Endodermal cell (in vitro differentiated cells): ENCODE data around the gene CYP26A1. TPM values are rescaled to one million over a fixed set of nuclear protein-coding genes. Genes with fewer than 3 reads are reported as not detected.

Experiments
- DNase-seq: peaks from one replicate; pipeline ENCODE4 v3.0.0-alpha.2; 2017
- H3K27ac ChIP-seq: 2 replicates; pipeline ENCODE4 v1.5.1; 2013; ENCODE audit warnings: mild to moderate bottlenecking, low read depth, low read length, moderate library complexity
- H3K27me3 ChIP-seq: 2 replicates; pipeline ENCODE4 v1.6.1; 2013; ENCODE audit warnings: mild to moderate bottlenecking, low read length, moderate library complexity; ENCODE audit not compliant: insufficient read depth, control insufficient read depth, poor library complexity, severe bottlenecking
- H3K36me3 ChIP-seq: 2 replicates; pipeline ENCODE4 v1.7.0; 2013; ENCODE audit warnings: mild to moderate bottlenecking, low read length, moderate library complexity; ENCODE audit not compliant: control insufficient read depth, insufficient read depth
- H3K4me1 ChIP-seq: one replicate; pipeline ENCODE4 v1.7.0; 2013; ENCODE audit warnings: low read length; ENCODE audit not compliant: control insufficient read depth, insufficient read depth
- H3K4me3 ChIP-seq: 2 replicates; pipeline ENCODE4 v1.5.1; 2013; ENCODE audit warnings: mild to moderate bottlenecking, low read length, moderate library complexity
- H3K9ac ChIP-seq: 2 replicates; pipeline ENCODE4 v1.6.1; 2013; ENCODE audit warnings: mild to moderate bottlenecking, low read length, moderate library complexity; ENCODE audit not compliant: poor library complexity, severe bottlenecking; ENCODE audit errors: extremely low read depth
- H3K9me3 ChIP-seq: 2 replicates; pipeline ENCODE4 v1.6.1; 2013; ENCODE audit warnings: mild to moderate bottlenecking, low read length, moderate library complexity; ENCODE audit not compliant: control insufficient read depth
- H3K27ac Mint-ChIP-seq: 2 replicates; pipeline ENCODE4 v1.8.0; 2020; ENCODE audit warnings: mixed read lengths
- H3K27me3 Mint-ChIP-seq: 2 replicates; pipeline ENCODE4 v1.8.0; 2021; ENCODE audit warnings: mild to moderate bottlenecking, mixed read lengths; ENCODE audit not compliant: insufficient read depth
- H3K36me3 Mint-ChIP-seq: 2 replicates; pipeline ENCODE4 v1.8.0; 2020; ENCODE audit warnings: low read depth, mixed read lengths
- H3K4me1 Mint-ChIP-seq: 2 replicates; pipeline ENCODE4 v1.8.0; 2020; ENCODE audit warnings: mixed read lengths
- H3K4me3 Mint-ChIP-seq: 2 replicates; pipeline ENCODE4 v1.8.0; 2020; ENCODE audit warnings: mild to moderate bottlenecking, moderate library complexity, mixed read lengths
- H3K9me3 Mint-ChIP-seq: 2 replicates; pipeline ENCODE4 v1.8.0; 2020; ENCODE audit warnings: mild to moderate bottlenecking, mixed read lengths
- WGBS, 2 experiments: methylation state at CpG; one replicate each; pipeline versions ENCODE4 v1.1.5 to v1.1.7; 2013; ENCODE audit warnings: missing lambda C conversion rate in 2 of 2, mixed read lengths in 1 of 2; ENCODE audit not compliant: insufficient coverage in 1 of 2, insufficient read length in 1 of 2; 5-methylcytosine and 5-hydroxymethylcytosine counted together
- total RNA-seq, 2 donors: library from RNA; stranded (reverse); fragmentation: NEBNext Ultra II Directional in 1 of 2; extraction: Animal tissue kit (Norgen Biotek cat#: 25700) in 1 of 2; gene quantifications; 2 replicates in 1 of 2; 3 replicates in 1 of 2; pipeline ENCODE4 v1.2.1, GENCODE V29; 2021
- TF ChIP-seq, protein P1 (sequence below): fragments of 200-600 bp; sonication (generic); conservative IDR thresholded peaks from 2 replicates; pipeline ENCODE4 v1.5.0; 2021; ENCODE audit warnings: antibody characterized with exemption, mild to moderate bottlenecking

The CYP26A1 gene
- total RNA-seq, 2 donors from 2014 or later: 800 to 857 TPM

DNA sequence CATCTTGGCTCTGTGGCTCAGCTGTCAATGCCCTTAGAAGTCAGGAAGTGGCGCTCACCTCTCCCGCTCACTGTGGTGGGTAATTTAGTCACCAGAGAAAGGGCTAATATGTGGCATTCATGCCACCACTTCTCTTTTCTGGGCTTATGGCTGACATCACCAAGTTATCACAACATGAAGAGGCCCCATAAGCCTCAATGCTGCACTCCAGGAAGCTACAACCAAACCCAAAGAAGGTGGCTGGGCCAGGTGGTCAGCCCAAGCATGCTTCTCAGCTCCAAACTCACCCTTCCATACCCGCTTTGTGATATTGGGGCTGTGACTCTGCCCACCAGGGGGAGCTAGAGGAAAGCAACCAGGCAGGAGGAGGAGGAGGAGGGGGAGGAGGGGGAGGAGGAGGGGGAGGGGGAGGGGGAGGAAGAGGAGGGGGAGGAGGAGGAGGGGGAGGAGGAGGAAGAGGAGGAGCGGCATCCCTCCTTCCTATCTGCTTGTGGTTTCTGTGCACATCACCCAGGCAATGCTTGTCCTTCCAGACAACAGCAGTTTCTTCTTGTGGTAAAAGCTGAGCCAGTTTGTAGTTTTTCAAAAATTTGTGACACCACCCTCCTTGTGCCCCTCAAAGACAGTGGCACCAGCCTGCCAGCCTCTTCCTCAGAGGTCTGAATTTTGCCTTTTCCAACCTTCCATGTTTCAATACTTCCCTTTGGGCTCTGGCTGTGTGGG, 42.1 kb downstream of the CYP26A1 start:
- H3K9ac ChIP-seq: no peak overlapping the region
- TF ChIP-seq, protein P1, sequence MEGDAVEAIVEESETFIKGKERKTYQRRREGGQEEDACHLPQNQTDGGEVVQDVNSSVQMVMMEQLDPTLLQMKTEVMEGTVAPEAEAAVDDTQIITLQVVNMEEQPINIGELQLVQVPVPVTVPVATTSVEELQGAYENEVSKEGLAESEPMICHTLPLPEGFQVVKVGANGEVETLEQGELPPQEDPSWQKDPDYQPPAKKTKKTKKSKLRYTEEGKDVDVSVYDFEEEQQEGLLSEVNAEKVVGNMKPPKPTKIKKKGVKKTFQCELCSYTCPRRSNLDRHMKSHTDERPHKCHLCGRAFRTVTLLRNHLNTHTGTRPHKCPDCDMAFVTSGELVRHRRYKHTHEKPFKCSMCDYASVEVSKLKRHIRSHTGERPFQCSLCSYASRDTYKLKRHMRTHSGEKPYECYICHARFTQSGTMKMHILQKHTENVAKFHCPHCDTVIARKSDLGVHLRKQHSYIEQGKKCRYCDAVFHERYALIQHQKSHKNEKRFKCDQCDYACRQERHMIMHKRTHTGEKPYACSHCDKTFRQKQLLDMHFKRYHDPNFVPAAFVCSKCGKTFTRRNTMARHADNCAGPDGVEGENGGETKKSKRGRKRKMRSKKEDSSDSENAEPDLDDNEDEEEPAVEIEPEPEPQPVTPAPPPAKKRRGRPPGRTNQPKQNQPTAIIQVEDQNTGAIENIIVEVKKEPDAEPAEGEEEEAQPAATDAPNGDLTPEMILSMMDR: peak; percentile 67
- peak; percentile 95 for DNase-seq
- peaks cover 8% of the 10 kb centered on the region for H3K9me3 ChIP-seq
- H3K27ac Mint-ChIP-seq: no peak overlapping the region
- no peaks in the 10 kb centered on the region for H3K9me3 Mint-ChIP-seq
- no peak overlapping the region for H3K4me3 ChIP-seq
- H3K4me1 ChIP-seq: no peaks in the 10 kb centered on the region
- no peaks in the 10 kb centered on the region for H3K36me3 ChIP-seq
- peaks cover 2% of the 10 kb centered on the region for H3K4me1 Mint-ChIP-seq
- no peaks in the 10 kb centered on the region for H3K36me3 Mint-ChIP-seq
- 95% methylated on average over 2 of the region's 4 CpGs; no CpG with 5 or more reads in 1 of the 2 experiments for WGBS, 2 experiments
- H3K4me3 Mint-ChIP-seq: no peak overlapping the region
- no peaks in the 10 kb centered on the region for H3K27me3 ChIP-seq
- H3K27ac ChIP-seq: no peak overlapping the region
- peaks cover 1% of the 10 kb centered on the region for H3K27me3 Mint-ChIP-seq

DNA sequence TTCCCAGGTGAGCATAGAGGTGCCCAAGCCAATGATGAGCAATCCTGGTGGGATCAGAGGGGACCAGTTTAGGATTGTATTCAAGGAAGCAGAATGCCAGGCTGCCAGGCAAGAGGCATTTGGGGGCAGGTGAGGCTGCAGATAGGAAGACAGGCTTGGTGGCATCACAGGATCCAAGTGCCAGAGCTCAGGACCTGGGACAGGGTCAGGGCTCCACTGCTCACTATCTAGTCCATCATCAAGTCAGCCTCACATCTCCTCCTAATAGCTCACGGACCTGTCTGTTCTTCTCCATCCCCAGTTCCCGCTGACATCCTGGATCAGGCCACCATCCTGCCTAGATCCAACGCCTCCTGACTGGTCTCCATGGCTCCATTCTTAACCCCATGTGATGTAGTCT, 47.6 kb downstream of the CYP26A1 start:
- Histone ChIP-seq H3K9me3 (peaks cover 18% of the 10 kb centered on the region), H3K36me3 (no peaks in the 10 kb centered on the region), H3K9ac (no peak overlapping the region), H3K27ac (no peak overlapping the region), H3K4me3 (no peak overlapping the region), H3K4me1 (no peaks in the 10 kb centered on the region), H3K27me3 (no peaks in the 10 kb centered on the region)
- WGBS, 2 experiments: 90 to 93% methylated on average over 3 of the region's 3 CpGs
- Mint-ChIP-seq H3K4me3 (no peak overlapping the region), H3K36me3 (peaks cover 2% of the 10 kb centered on the region), H3K27me3 (peaks cover 2% of the 10 kb centered on the region), H3K4me1 (no peaks in the 10 kb centered on the region), H3K9me3 (peaks cover 10% of the 10 kb centered on the region), H3K27ac (no peak overlapping the region)
- no peak for DNase-seq
- TF ChIP-seq, protein P1: no peak

DNA sequence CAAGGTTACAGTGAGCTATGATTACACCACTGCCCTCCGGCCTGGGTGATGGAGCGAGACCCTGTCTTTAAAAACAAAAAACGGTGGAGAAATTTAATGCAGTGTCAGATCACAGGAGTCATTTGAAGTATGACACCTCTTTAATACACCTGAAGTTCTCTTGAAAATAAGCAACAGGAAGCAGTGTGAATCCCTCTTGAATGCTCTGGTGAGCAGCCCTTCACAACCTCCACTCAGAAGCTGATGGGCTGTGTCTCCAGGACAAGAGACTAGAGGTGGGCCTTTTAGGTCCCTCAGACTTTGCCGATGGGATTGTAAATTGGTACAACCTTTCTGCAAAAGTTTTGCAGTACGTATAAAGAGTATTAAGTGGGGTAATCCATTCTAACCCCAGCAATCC, 50.1 kb downstream of the CYP26A1 start:
- Histone ChIP-seq H3K27ac (no peak overlapping the region), H3K9me3 (peaks cover 36% of the 10 kb centered on the region), H3K27me3 (no peaks in the 10 kb centered on the region), H3K9ac (no peak overlapping the region), H3K4me3 (no peak overlapping the region), H3K4me1 (no peaks in the 10 kb centered on the region), H3K36me3 (no peaks in the 10 kb centered on the region)
- peaks cover 11% of the 10 kb centered on the region for H3K36me3 Mint-ChIP-seq
- no peak overlapping the region for H3K4me3 Mint-ChIP-seq
- H3K27ac Mint-ChIP-seq: no peak overlapping the region
- peaks cover 2% of the 10 kb centered on the region for H3K27me3 Mint-ChIP-seq
- TF ChIP-seq, protein P1: no peak
- WGBS, 2 experiments: 83 to 97% methylated on average over 4 to 5 of the region's 5 CpGs
- H3K4me1 Mint-ChIP-seq: no peaks in the 10 kb centered on the region
- peaks cover 32% of the 10 kb centered on the region for H3K9me3 Mint-ChIP-seq
- no peak for DNase-seq
